ENCODE data around the gene SMARCC2. TPM values are rescaled to one million over a fixed set of nuclear protein-coding genes. Genes with fewer than 3 reads are reported as not detected.

SMARCC2 gene
- total RNA-seq, 2 experiments from 2014 or later, result 79.3 to 87.9 TPM

GRCh38 chr12:56229082-56229481 is 39.8 kb upstream of the SMARCC2 start:
- ChIA-PET POLR2A (no interaction called here), CTCF (no interaction called here)
- H3K27ac Mint-ChIP-seq, result no peak overlapping the region
- H3K9me3 Mint-ChIP-seq, result no peaks in the 10 kb centered on the region
- intact Hi-C loops (cut with micrococcal nuclease), result no loop called here
- no peak overlapping the region for H3K4me3 Mint-ChIP-seq
- H3K27me3 Mint-ChIP-seq, result no peaks in the 10 kb centered on the region
- DNase-seq (no peak), ATAC-seq (no peak)
- peaks cover 18% of the 10 kb centered on the region for H3K36me3 Mint-ChIP-seq (ENCODE audit: low read depth)
- peaks cover 12% of the 10 kb centered on the region for H3K4me1 Mint-ChIP-seq (ENCODE audit: low read depth)
- TF ChIP-seq CTCF (IDR thresholded peaks at IDR 0.05), result no peak

GRCh38 chr12:56224954-56225353 is 35.7 kb upstream of the SMARCC2 start:
- ATAC-seq (no peak), DNase-seq (peak; percentile 33)
- peaks cover 25% of the 10 kb centered on the region for H3K4me1 Mint-ChIP-seq (ENCODE audit: low read depth)
- TF ChIP-seq CTCF (IDR thresholded peaks at IDR 0.05), result no peak
- no peaks in the 10 kb centered on the region for H3K9me3 Mint-ChIP-seq
- CTCF ChIA-PET, result interaction anchor here (1.4 kb wide), 1 partner anchor 239 kb away, joined by 3 read pairs; no protein-coding TSS in a partner anchor
- H3K27me3 Mint-ChIP-seq, result no peaks in the 10 kb centered on the region
- POLR2A ChIA-PET, result no interaction called here
- intact Hi-C loops (cut with micrococcal nuclease), result loop anchor here (2.0 to 5.0 kb wide), 2 partner anchors 34 to 42 kb away; partner anchors contain the start of gene COQ10A
- H3K4me3 Mint-ChIP-seq, result peak overlapping the region; percentile 98
- peak overlapping the region; percentile 87 for H3K27ac Mint-ChIP-seq
- H3K36me3 Mint-ChIP-seq (ENCODE audit: low read depth), result peaks cover 18% of the 10 kb centered on the region

DNA sequence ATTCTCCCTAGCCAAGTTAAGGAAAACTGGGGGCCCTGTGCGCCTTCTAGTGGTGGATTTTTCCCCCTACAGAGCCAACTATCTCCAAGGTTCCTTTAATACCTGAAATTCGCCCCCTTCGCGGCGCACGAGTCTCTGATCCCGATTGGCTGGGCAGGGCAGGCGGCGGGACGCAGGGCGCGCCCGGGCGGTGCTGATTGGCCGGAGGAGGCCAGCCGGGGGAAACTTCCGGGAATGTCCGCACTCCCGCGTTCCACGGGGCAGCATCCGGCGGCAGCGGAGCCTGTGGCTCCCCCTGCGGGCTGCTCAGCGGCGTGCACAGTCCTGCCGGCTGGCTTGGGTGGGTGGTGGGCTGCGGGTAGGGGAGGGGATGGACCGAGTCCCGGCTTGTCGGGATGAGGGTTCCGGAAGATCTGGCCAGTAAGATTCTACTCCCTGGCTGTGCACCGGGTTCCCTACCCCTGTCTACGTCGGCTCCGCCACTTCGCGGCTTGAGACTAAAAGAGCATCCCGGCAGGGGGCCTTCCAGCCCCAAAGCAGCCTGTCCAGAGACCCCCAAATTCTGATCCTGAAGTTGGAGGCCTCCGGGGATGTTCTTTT is 34.9 kb upstream of the SMARCC2 start, which contains the start of gene NABP2:
NABP2 (plus strand) TSS at position 241 of the 600 bp plus-strand sequence. CDS start 515 bp downstream, outside the sequence.
- CTCF ChIA-PET, result interaction anchor here (4.0 kb wide), 1 partner anchor 35 kb away, joined by 41 read pairs; the partner anchor contains the start of gene SMARCC2
- Mint-ChIP-seq H3K4me3 (peak within 1 kb of the TSS; percentile 98), H3K9me3 (no peaks in the 10 kb centered on the region), H3K36me3 (ENCODE audit: low read depth) (peaks cover 17% of the 10 kb centered on the region), H3K4me1 (ENCODE audit: low read depth) (peaks cover 27% of the 10 kb centered on the region), H3K27ac (peak within 1 kb of the TSS; percentile 87), H3K27me3 (no peaks in the 10 kb centered on the region)
- peak; percentile 89 for TF ChIP-seq CTCF (IDR thresholded peaks at IDR 0.05)
- intact Hi-C loops (cut with micrococcal nuclease), result loop anchor here (2.0 to 5.0 kb wide), 2 partner anchors 33 to 43 kb away; partner anchors contain the start of gene COQ10A
- POLR2A ChIA-PET, result interaction anchor here (2.9 to 3.1 kb wide), 3 partner anchors 19 to 106 kb away, joined by 7 to 22 read pairs (median 16); partner anchors contain the start of genes ANKRD52 and ZC3H10
- DNase-seq (peak; percentile 97), ATAC-seq (peak; percentile 81)

GRCh38 chr12:56223571-56224101 is 34.4 kb upstream of the SMARCC2 start:
- peak overlapping the region; percentile 98 for H3K4me3 Mint-ChIP-seq

More at GRCh38 chr12:56223571-56224101, 34.4 kb upstream of the SMARCC2 start:
- Mint-ChIP-seq H3K36me3 (ENCODE audit: low read depth) (peaks cover 14% of the 10 kb centered on the region), H3K27ac (peak overlapping the region; percentile 87), H3K9me3 (no peaks in the 10 kb centered on the region), H3K27me3 (no peaks in the 10 kb centered on the region), H3K4me1 (ENCODE audit: low read depth) (peaks cover 27% of the 10 kb centered on the region)
- POLR2A ChIA-PET, result interaction anchor here (1.1 to 3.1 kb wide), 5 partner anchors 13 to 106 kb away, joined by 3 to 22 read pairs (median 7); partner anchors contain the start of genes ANKRD52 and ZC3H10
- CTCF ChIA-PET, result interaction anchor here (2.2 to 4.1 kb wide), 6 partner anchors 17 to 105 kb away, joined by 7 to 41 read pairs (median 22); partner anchors contain the start of genes ANKRD52, SMARCC2 and ZC3H10
- no peak for DNase-seq
- intact Hi-C loops (cut with micrococcal nuclease), result loop anchor here (2.0 to 5.0 kb wide), 3 partner anchors 33 to 105 kb away; partner anchors contain the start of genes COQ10A and ZC3H10
- ATAC-seq, result no peak
- TF ChIP-seq CTCF (IDR thresholded peaks at IDR 0.05), result no peak

Measured in activated CD8-positive, alpha-beta T cell treated with anti-CD3 and anti-CD28 coated beads for 36 hours (primary cell).